Testis (tissue), 2 donors: ENCODE measurements around the gene DOK1.

ENCODE experiments used
- POLR2A ChIP-seq: fragments of 450-650 bp; IDR thresholded peaks from one replicate; pipeline ENCODE4 v1.6.1; 2017; ENCODE audit warnings: antibody characterized with exemption, mild to moderate bottlenecking, moderate library complexity
- TF ChIP-seq, protein P1 (sequence below), 3 experiments: fragments of 450-650 bp in 2 of 3; fragments of 200-600 bp in 1 of 3; sonication (generic) in 1 of 3; IDR thresholded peaks; one replicate each; pipeline ENCODE4 v1.5.1; 2016 to 2019; ENCODE audit warnings: antibody characterized with exemption in 3 of 3, mild to moderate bottlenecking in 2 of 3, moderate library complexity in 1 of 3

DNA sequence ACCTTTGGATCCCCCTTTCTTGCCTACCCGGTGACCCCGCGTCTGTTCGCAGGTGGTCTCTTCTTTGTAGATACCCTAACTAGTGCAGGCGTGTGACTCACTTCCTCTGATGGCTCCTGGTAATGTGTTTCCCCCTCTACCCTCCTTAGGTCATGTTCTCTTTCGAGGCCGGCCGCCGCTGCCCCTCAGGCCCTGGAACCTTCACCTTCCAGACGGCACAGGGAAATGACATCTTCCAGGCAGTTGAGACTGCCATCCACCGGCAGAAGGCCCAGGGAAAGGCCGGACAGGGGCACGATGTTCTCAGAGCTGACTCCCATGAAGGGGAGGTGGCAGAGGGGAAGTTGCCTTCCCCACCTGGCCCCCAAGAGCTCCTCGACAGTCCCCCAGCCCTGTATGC is 1.6 kb downstream of the DOK1 start:
- no peak for TF ChIP-seq POLR2A
- TF ChIP-seq, protein P1, sequence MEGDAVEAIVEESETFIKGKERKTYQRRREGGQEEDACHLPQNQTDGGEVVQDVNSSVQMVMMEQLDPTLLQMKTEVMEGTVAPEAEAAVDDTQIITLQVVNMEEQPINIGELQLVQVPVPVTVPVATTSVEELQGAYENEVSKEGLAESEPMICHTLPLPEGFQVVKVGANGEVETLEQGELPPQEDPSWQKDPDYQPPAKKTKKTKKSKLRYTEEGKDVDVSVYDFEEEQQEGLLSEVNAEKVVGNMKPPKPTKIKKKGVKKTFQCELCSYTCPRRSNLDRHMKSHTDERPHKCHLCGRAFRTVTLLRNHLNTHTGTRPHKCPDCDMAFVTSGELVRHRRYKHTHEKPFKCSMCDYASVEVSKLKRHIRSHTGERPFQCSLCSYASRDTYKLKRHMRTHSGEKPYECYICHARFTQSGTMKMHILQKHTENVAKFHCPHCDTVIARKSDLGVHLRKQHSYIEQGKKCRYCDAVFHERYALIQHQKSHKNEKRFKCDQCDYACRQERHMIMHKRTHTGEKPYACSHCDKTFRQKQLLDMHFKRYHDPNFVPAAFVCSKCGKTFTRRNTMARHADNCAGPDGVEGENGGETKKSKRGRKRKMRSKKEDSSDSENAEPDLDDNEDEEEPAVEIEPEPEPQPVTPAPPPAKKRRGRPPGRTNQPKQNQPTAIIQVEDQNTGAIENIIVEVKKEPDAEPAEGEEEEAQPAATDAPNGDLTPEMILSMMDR (IDR thresholded peaks at IDR 0.05), result no peak
